ENCODE results near the gene PATL2. TPM values are rescaled to one million over a fixed set of nuclear protein-coding genes. Genes with fewer than 3 reads are reported as not detected.

The PATL2 gene
- total RNA-seq, 4 donors from 2014 or later = 4.0 to 35.5 (median 9.5) TPM

GRCh38 chr15:44682211-44682610, 28.9 kb downstream of the PATL2 start:
- H3K27me3 ChIP-seq = no peaks in the 10 kb centered on the region
- no peak overlapping the region for H3K4me3 ChIP-seq
- H3K4me1 ChIP-seq = peaks cover 0 to 25% (median 17%) of the 10 kb centered on the region in 4 donors
- no peak for TF ChIP-seq POLR2A (IDR thresholded peaks at IDR 0.05)
- DNase-seq = no peak
- no peaks in the 10 kb centered on the region for H3K36me3 ChIP-seq
- no peaks in the 10 kb centered on the region for H3K9me3 ChIP-seq
- peak overlapping the region in 2 of 4 donors; percentile 72 to 84 for H3K27ac ChIP-seq

GRCh38 chr15:44676676-44677075, 34.4 kb downstream of the PATL2 start:
- H3K4me1 ChIP-seq = peaks cover 0 to 24% (median 10%) of the 10 kb centered on the region in 4 donors
- H3K9me3 ChIP-seq = no peaks in the 10 kb centered on the region
- H3K4me3 ChIP-seq = no peak overlapping the region
- peak overlapping the region in 2 of 4 donors; percentile 65 to 77 for H3K27ac ChIP-seq
- no peaks in the 10 kb centered on the region for H3K27me3 ChIP-seq
- peak in 2 of 3 donors; percentile 64 to 72 for DNase-seq
- TF ChIP-seq CTCF (IDR thresholded peaks at IDR 0.05) (no peak), POLR2A (IDR thresholded peaks at IDR 0.05) (no peak)
- H3K36me3 ChIP-seq = no peaks in the 10 kb centered on the region

GRCh38 chr15:44675911-44676310, 35.2 kb downstream of the PATL2 start:
- Histone ChIP-seq H3K4me1 (peaks cover 0 to 24% (median 10%) of the 10 kb centered on the region in 4 donors), H3K9me3 (no peaks in the 10 kb centered on the region), H3K4me3 (no peak overlapping the region), H3K36me3 (no peaks in the 10 kb centered on the region), H3K27me3 (no peaks in the 10 kb centered on the region), H3K27ac (peak overlapping the region in 2 of 4 donors; percentile 65 to 77)
- DNase-seq = peak in 1 of 3 donors; percentile 38
- TF ChIP-seq POLR2A (IDR thresholded peaks at IDR 0.05) (no peak), CTCF (IDR thresholded peaks at IDR 0.05) (no peak)

GRCh38 chr15:44673639-44674038, 37.5 kb downstream of the PATL2 start:
- Histone ChIP-seq H3K4me1 (peaks cover 0 to 24% (median 10%) of the 10 kb centered on the region in 4 donors), H3K4me3 (no peak overlapping the region), H3K9me3 (no peaks in the 10 kb centered on the region), H3K27me3 (no peaks in the 10 kb centered on the region), H3K27ac (no peak overlapping the region), H3K36me3 (no peaks in the 10 kb centered on the region)
- TF ChIP-seq CTCF (IDR thresholded peaks at IDR 0.05) = no peak
- no peak for TF ChIP-seq POLR2A (IDR thresholded peaks at IDR 0.05)
- DNase-seq = no peak

GRCh38 chr15:44670087-44670950, 40.8 kb downstream of the PATL2 start:
- DNase-seq = peak in 1 of 3 donors; percentile 43
- peak overlapping the region in 1 of 4 donors; percentile 71 for H3K27ac ChIP-seq
- no peak for TF ChIP-seq CTCF (IDR thresholded peaks at IDR 0.05)
- no peaks in the 10 kb centered on the region for H3K27me3 ChIP-seq
- no peak overlapping the region for H3K4me3 ChIP-seq
- no peaks in the 10 kb centered on the region for H3K9me3 ChIP-seq
- peaks cover 0 to 12% (median 5%) of the 10 kb centered on the region in 4 donors for H3K4me1 ChIP-seq
- no peaks in the 10 kb centered on the region for H3K36me3 ChIP-seq

GRCh38 chr15:44668921-44669320, 42.2 kb downstream of the PATL2 start:
- Histone ChIP-seq H3K27ac (peak overlapping the region in 1 of 4 donors; percentile 71), H3K27me3 (no peaks in the 10 kb centered on the region), H3K36me3 (no peaks in the 10 kb centered on the region), H3K4me3 (no peak overlapping the region), H3K4me1 (peaks cover 0 to 12% (median 6%) of the 10 kb centered on the region in 4 donors), H3K9me3 (no peaks in the 10 kb centered on the region)
- TF ChIP-seq CTCF (IDR thresholded peaks at IDR 0.05) (no peak), POLR2A (IDR thresholded peaks at IDR 0.05) (no peak)
- peak in 1 of 3 donors; percentile 51 for DNase-seq

Measured in Peyer's patch (tissue), 4 donors.